ENCODE data around the gene RALGPS2.

RALGPS2 gene

GRCh38 chr1:178970184-178970583 is 245.1 kb downstream of the RALGPS2 start:
- H3K9me3 Mint-ChIP-seq, result peaks cover 28% of the 10 kb centered on the region
- H3K27ac Mint-ChIP-seq, result no peak overlapping the region
- TF ChIP-seq, protein P1, sequence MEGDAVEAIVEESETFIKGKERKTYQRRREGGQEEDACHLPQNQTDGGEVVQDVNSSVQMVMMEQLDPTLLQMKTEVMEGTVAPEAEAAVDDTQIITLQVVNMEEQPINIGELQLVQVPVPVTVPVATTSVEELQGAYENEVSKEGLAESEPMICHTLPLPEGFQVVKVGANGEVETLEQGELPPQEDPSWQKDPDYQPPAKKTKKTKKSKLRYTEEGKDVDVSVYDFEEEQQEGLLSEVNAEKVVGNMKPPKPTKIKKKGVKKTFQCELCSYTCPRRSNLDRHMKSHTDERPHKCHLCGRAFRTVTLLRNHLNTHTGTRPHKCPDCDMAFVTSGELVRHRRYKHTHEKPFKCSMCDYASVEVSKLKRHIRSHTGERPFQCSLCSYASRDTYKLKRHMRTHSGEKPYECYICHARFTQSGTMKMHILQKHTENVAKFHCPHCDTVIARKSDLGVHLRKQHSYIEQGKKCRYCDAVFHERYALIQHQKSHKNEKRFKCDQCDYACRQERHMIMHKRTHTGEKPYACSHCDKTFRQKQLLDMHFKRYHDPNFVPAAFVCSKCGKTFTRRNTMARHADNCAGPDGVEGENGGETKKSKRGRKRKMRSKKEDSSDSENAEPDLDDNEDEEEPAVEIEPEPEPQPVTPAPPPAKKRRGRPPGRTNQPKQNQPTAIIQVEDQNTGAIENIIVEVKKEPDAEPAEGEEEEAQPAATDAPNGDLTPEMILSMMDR (IDR thresholded peaks at IDR 0.05; ENCODE audit: unreplicated experiment in 3 of 3), result no peak
- H3K27me3 Mint-ChIP-seq (ENCODE audit: low read depth), result no peaks in the 10 kb centered on the region
- H3K4me3 Mint-ChIP-seq, result no peak overlapping the region
- no peaks in the 10 kb centered on the region for H3K36me3 Mint-ChIP-seq (ENCODE audit: low read depth)
- peaks cover 19% of the 10 kb centered on the region for H3K4me1 Mint-ChIP-seq
